ENCODE measurements around the gene TBX5. TPM values are rescaled to one million over a fixed set of nuclear protein-coding genes. Genes with fewer than 3 reads are reported as not detected.

TBX5 gene
- total RNA-seq, 1 donor from 2014 or later: not detected

GRCh38 chr12:114402084-114402717, 3.7 kb downstream of the TBX5 start:
- Mint-ChIP-seq H3K9me3 (ENCODE audit: unreplicated experiment) (no peaks in the 10 kb centered on the region), H3K27me3 (ENCODE audit: unreplicated experiment) (peaks cover 96% of the 10 kb centered on the region), H3K27ac (ENCODE audit: unreplicated experiment) (no peak overlapping the region), H3K36me3 (ENCODE audit: unreplicated experiment) (no peaks in the 10 kb centered on the region), H3K4me3 (ENCODE audit: unreplicated experiment) (no peak overlapping the region), H3K4me1 (ENCODE audit: unreplicated experiment) (peaks cover 1% of the 10 kb centered on the region)
- no peak for DNase-seq (ENCODE audit: extremely low spot score, unreplicated experiment)
- no peak for TF ChIP-seq CTCF (IDR thresholded peaks at IDR 0.05)

GRCh38 chr12:114401328-114402083, 4.4 kb downstream of the TBX5 start:
- peaks cover 1% of the 10 kb centered on the region for H3K4me1 Mint-ChIP-seq (ENCODE audit: unreplicated experiment)
- H3K36me3 Mint-ChIP-seq (ENCODE audit: unreplicated experiment): no peaks in the 10 kb centered on the region
- H3K9me3 Mint-ChIP-seq (ENCODE audit: unreplicated experiment): no peaks in the 10 kb centered on the region
- no peak overlapping the region for H3K4me3 Mint-ChIP-seq (ENCODE audit: unreplicated experiment)
- TF ChIP-seq CTCF (IDR thresholded peaks at IDR 0.05): no peak
- no peak overlapping the region for H3K27ac Mint-ChIP-seq (ENCODE audit: unreplicated experiment)
- H3K27me3 Mint-ChIP-seq (ENCODE audit: unreplicated experiment): peaks cover 96% of the 10 kb centered on the region
- DNase-seq (ENCODE audit: extremely low spot score, unreplicated experiment): no peak

- no peak overlapping the region for H3K4me3 Mint-ChIP-seq (ENCODE audit: unreplicated experiment)
- peaks cover 93% of the 10 kb centered on the region for H3K27me3 Mint-ChIP-seq (ENCODE audit: unreplicated experiment)
- no peak for TF ChIP-seq CTCF (IDR thresholded peaks at IDR 0.05)
- H3K27ac Mint-ChIP-seq (ENCODE audit: unreplicated experiment): no peak overlapping the region
- no peaks in the 10 kb centered on the region for H3K4me1 Mint-ChIP-seq (ENCODE audit: unreplicated experiment)
- H3K9me3 Mint-ChIP-seq (ENCODE audit: unreplicated experiment): no peaks in the 10 kb centered on the region
- no peaks in the 10 kb centered on the region for H3K36me3 Mint-ChIP-seq (ENCODE audit: unreplicated experiment)
- DNase-seq (ENCODE audit: extremely low spot score, unreplicated experiment): peak; percentile 73
Observed at GRCh38 chr12:114400925-114401324, 5.0 kb downstream of the TBX5 start.

GRCh38 chr12:114400361-114400811, 5.6 kb downstream of the TBX5 start:
- peaks cover 3% of the 10 kb centered on the region for H3K4me1 Mint-ChIP-seq (ENCODE audit: unreplicated experiment)
- no peaks in the 10 kb centered on the region for H3K36me3 Mint-ChIP-seq (ENCODE audit: unreplicated experiment)
- H3K9me3 Mint-ChIP-seq (ENCODE audit: unreplicated experiment): no peaks in the 10 kb centered on the region
- no peak overlapping the region for H3K4me3 Mint-ChIP-seq (ENCODE audit: unreplicated experiment)
- TF ChIP-seq CTCF (IDR thresholded peaks at IDR 0.05): no peak
- peaks cover 93% of the 10 kb centered on the region for H3K27me3 Mint-ChIP-seq (ENCODE audit: unreplicated experiment)
- DNase-seq (ENCODE audit: extremely low spot score, unreplicated experiment): peak; percentile 80
- no peak overlapping the region for H3K27ac Mint-ChIP-seq (ENCODE audit: unreplicated experiment)

- Mint-ChIP-seq H3K9me3 (ENCODE audit: unreplicated experiment) (no peaks in the 10 kb centered on the region), H3K4me3 (ENCODE audit: unreplicated experiment) (no peak overlapping the region), H3K27ac (ENCODE audit: unreplicated experiment) (no peak overlapping the region), H3K4me1 (ENCODE audit: unreplicated experiment) (peaks cover 3% of the 10 kb centered on the region), H3K36me3 (ENCODE audit: unreplicated experiment) (no peaks in the 10 kb centered on the region), H3K27me3 (ENCODE audit: unreplicated experiment) (peaks cover 93% of the 10 kb centered on the region)
- no peak for DNase-seq (ENCODE audit: extremely low spot score, unreplicated experiment)
- TF ChIP-seq CTCF (IDR thresholded peaks at IDR 0.05): no peak
Observed at GRCh38 chr12:114399664-114400211, 6.2 kb downstream of the TBX5 start.

Measured in osteocyte (in vitro differentiated cells).